Measurements from ENCODE around the gene P4HA3.

Gene P4HA3

DNA sequence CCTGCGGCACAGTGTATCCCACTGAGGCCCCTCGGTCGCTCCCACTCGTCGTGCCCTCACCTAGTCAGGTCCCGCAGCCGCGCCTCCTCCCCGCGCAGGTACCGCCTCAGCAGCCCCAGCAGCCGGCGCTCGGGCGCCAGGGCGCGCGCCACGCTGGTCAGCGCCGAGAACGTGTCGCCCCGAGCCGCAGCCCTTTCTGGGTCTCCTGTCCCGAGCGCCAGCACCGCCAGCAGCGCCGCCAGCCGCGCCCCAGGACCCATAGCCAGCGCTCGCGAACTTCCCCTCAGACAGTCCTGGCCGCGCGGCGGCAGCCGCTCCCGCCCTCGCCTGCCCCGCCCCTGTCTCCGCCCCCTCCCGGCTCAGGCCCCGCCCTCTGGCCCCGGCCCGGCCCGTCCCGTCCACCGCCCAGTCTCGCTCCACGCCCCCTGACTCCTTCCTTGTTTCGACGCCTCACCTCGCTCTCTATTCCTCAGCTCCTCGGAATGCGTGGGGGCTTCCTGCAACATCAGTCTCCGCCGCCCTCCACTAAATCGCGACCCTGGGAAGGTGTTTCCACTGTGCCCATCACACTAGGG, at the start of gene P4HA3:
P4HA3 (minus strand) TSS at position 289 of the 575 bp plus-strand sequence; CDS start at position 260, 29 bp downstream.
- H3K4me3 ChIP-seq (ENCODE audit: low read depth, low read length), result peak within 1 kb of the TSS; percentile 55
- TF ChIP-seq, protein P1, sequence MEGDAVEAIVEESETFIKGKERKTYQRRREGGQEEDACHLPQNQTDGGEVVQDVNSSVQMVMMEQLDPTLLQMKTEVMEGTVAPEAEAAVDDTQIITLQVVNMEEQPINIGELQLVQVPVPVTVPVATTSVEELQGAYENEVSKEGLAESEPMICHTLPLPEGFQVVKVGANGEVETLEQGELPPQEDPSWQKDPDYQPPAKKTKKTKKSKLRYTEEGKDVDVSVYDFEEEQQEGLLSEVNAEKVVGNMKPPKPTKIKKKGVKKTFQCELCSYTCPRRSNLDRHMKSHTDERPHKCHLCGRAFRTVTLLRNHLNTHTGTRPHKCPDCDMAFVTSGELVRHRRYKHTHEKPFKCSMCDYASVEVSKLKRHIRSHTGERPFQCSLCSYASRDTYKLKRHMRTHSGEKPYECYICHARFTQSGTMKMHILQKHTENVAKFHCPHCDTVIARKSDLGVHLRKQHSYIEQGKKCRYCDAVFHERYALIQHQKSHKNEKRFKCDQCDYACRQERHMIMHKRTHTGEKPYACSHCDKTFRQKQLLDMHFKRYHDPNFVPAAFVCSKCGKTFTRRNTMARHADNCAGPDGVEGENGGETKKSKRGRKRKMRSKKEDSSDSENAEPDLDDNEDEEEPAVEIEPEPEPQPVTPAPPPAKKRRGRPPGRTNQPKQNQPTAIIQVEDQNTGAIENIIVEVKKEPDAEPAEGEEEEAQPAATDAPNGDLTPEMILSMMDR (IDR thresholded peaks at IDR 0.05; ENCODE audit: low read depth, low read length), result no peak

DNA sequence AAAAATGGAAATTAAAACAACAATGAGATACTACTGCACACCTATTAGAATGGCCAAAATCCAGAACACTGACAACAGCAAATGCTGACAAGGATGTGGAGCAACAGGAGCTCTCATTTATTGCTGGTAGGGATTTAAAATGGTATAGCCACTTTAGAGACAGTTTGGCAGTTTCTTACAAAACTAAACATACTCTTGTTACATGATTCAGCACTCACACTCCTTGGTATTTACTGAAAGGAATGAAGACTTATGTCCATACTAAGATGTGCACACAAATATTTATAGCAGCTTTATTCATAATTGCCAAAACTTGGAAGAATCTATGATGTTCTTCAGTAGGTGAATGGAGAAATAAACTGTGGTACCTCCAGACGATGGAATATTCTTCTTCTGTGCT, 46.0 kb upstream of the P4HA3 start:
- no peak overlapping the region for H3K4me3 ChIP-seq (ENCODE audit: low read depth, low read length)
- TF ChIP-seq, protein P1 (IDR thresholded peaks at IDR 0.05; ENCODE audit: low read depth, low read length), result no peak

DNA sequence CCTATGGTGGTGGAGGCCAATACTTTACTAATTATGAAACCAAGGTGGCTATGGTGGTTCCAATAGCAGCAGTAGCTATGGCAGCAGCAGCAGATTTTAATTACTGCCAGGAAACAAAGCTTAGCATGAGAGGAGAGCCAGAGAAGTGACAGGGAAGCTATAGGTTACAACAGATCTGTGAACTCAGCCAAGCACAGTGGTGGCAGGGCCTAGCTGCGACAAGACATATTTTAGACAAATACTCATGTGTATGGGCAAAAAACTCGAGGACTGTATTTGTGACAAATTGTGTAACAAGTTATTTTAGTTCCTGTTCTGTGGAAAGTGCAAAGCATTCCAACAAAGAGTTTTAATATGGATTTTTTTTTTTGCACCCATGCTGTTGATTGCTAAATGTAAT, 44.2 kb upstream of the P4HA3 start:
- H3K4me3 ChIP-seq (ENCODE audit: low read depth, low read length), result no peak overlapping the region
- TF ChIP-seq, protein P1 (IDR thresholded peaks at IDR 0.05; ENCODE audit: low read depth, low read length), result no peak

DNA sequence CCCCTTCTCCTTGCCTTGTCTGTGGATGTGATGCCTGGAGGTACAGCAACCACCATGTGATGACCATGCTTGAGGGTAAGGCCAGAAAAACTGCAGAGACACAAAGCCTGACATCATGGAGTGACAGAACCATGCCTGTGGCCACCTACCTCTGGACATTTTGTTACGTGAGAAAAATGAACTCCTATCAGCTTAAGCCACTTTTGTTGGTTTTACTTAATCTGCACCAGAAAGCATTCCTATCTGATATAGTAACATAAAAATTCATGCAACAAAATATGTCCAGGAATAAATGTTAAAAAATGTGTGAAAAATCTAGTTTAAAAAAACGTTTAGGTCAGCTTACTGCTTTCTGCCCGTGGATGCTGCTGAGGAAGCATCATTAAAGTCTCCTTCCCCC, 42.6 kb upstream of the P4HA3 start:
- TF ChIP-seq, protein P1 (IDR thresholded peaks at IDR 0.05; ENCODE audit: low read depth, low read length), result no peak
- no peak overlapping the region for H3K4me3 ChIP-seq (ENCODE audit: low read depth, low read length)

DNA sequence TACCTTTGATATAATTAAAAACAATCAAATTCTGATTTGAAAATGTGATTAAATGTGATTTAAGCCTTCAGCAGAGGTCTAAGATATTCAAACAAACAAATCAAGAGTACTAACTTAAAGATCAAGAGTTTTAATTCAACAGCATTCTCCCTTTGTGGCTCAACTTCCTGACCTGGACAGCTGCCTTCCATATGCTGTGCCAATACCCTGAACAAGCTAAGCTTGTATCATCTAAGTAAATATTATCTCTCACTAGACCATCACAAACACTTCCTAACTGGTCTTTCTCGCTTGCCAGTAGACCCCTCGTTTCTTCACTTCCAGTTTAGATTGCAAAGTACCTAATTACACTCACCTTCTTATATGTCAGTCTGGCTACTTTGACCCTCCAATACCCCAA, 35.9 kb upstream of the P4HA3 start:
- no peak overlapping the region for H3K4me3 ChIP-seq (ENCODE audit: low read depth, low read length)
- TF ChIP-seq, protein P1 (IDR thresholded peaks at IDR 0.05; ENCODE audit: low read depth, low read length), result no peak

DNA sequence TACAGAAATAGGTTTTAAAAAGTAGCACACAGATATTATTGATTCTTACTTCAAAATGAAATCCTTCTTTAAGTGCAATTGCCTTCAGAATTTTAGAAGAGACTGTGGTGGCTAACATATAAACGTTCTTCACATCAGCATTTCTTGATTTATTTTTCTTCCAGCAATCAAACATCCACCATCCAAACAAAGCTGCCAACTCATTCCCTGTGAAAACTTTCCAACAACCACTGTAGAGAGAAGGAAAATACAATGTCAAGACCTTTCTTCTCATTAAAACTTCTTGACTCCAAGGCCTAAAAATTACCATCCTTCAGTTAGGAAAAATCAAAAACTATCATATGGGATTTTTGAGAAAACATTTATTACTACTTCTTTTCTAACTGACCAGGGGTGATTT, 34.0 kb upstream of the P4HA3 start:
- TF ChIP-seq, protein P1 (IDR thresholded peaks at IDR 0.05; ENCODE audit: low read depth, low read length), result no peak
- H3K4me3 ChIP-seq (ENCODE audit: low read depth, low read length), result no peak overlapping the region

DNA sequence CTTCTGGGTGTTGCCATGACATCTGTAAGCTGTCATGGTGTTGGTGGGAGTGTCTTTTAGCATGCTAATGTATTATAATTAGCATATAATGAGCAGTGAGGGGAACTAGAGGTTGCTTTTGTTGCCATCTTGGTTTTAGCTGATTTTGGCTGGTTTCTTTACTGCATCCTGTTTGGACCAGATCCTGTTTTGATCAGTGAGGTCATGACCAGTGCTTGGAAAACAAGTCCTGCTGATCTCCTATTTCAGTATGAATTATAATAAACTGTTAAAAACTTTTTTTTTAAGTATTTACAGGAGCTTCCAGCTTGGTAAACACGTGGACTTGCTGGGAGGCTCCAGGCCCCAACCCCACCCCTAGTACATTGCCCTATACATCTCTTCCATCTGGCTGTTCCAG, 30.5 kb upstream of the P4HA3 start:
- no peak overlapping the region for H3K4me3 ChIP-seq (ENCODE audit: low read depth, low read length)
- TF ChIP-seq, protein P1 (IDR thresholded peaks at IDR 0.05; ENCODE audit: low read depth, low read length), result no peak
